C4-2B (cell line): Measurements from ENCODE around the gene NDRG3.

Experiments used
- H3K27ac ChIP-seq: fragments of 450-650 bp; 2 replicates; pipeline ENCODE4 v1.5.1; 2017
- ZFX ChIP-seq: fragments of 450-650 bp; IDR thresholded peaks from 2 replicates; pipeline ENCODE4 v1.6.1; 2017
- TF ChIP-seq, protein P1 (sequence below): fragments of 450-650 bp; conservative IDR thresholded peaks from 2 replicates; pipeline ENCODE4 v1.5.1; 2017; ENCODE audit warnings: mild to moderate bottlenecking

Gene NDRG3

DNA sequence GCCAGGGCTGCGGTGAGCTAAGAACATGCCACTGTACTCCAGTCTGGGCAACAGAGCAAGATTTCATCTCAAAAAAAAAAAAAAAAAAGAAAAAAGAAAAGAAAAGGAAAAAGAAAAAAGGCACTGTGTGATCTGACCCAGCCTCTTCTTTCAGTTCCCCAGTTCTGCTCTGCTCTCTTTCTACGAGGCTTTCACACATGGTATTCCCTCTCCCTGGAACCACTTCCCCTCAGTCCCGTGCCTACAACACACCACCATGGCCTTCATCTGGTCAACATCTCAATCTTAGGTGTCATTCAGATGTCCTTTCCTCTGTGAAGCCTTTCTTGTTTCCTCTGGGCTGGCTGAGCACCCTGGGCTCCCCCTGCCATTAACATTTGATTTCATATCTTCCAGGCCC, 29.9 kb upstream of the NDRG3 start:
- H3K27ac ChIP-seq = no peak overlapping the region
- TF ChIP-seq, protein P1, sequence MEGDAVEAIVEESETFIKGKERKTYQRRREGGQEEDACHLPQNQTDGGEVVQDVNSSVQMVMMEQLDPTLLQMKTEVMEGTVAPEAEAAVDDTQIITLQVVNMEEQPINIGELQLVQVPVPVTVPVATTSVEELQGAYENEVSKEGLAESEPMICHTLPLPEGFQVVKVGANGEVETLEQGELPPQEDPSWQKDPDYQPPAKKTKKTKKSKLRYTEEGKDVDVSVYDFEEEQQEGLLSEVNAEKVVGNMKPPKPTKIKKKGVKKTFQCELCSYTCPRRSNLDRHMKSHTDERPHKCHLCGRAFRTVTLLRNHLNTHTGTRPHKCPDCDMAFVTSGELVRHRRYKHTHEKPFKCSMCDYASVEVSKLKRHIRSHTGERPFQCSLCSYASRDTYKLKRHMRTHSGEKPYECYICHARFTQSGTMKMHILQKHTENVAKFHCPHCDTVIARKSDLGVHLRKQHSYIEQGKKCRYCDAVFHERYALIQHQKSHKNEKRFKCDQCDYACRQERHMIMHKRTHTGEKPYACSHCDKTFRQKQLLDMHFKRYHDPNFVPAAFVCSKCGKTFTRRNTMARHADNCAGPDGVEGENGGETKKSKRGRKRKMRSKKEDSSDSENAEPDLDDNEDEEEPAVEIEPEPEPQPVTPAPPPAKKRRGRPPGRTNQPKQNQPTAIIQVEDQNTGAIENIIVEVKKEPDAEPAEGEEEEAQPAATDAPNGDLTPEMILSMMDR = no peak
- TF ChIP-seq ZFX = no peak

DNA sequence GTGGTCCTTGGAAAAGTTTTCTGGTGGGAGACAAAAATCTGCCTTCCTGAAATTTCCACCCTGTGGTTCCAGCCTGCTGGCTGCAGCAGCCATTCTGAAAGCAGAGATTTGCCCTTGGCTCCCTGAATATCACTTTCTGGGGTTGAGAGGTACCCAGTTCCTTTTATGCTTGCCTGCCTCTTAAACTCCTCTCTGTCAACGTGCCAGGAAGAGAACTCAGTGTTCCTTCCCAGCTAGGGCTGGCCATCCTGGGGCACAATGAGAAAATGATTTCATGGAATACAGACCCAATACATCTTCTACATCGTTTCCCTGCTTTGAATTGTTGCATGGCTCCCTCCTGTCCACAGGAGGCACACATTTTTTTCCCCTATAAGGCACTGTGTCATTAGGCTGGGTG, 29.3 kb upstream of the NDRG3 start:
- peak overlapping the region; percentile 97; the same call in 1 of the 2 replicates for H3K27ac ChIP-seq
- TF ChIP-seq, protein P1 = no peak
- TF ChIP-seq ZFX = no peak

DNA sequence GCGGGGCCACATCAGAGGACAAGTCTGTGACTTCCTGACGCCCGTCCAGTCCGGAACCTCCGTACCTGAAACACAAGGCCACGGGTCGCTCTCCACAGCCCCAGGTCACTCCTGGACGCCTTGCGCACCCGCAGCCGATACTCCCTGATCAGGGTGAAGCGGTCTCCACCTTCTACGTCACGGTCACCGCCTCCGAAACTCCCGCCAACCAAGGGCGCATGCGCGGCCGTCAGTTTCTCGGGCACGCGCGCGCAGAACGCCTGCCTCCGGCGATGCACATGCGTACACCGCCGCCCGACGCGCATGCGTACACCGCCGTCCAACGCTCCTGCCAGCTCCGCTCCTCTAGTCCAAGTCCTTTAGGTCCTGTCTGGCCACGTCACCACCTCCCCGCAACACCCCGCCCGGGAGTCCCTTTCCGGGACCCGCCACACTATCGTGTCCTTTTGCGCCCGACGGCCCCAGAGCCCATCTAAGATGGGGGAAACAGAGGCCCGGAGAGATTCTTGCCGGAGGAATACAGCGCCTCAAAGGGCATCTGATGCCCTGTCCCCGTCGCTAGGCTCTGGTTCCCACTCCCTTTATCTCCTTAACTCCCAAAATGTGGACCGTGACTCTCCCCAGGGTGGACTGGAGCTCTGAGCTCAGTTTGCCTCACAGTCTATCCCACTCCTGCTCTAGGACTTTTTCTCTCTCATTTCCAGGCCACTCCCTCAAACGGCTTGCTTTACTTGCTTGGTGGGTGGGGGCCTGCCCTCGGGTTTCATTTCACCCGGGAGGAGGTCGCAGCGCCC, 27.9 kb upstream of the NDRG3 start, which contains the start of gene DSN1:
Gene DSN1 (minus strand): TSS at position 167 of the 794 bp plus-strand sequence. CDS start 2,305 bp downstream, outside the sequence.
- peak within 1 kb of the TSS; percentile 97 for H3K27ac ChIP-seq

DNA sequence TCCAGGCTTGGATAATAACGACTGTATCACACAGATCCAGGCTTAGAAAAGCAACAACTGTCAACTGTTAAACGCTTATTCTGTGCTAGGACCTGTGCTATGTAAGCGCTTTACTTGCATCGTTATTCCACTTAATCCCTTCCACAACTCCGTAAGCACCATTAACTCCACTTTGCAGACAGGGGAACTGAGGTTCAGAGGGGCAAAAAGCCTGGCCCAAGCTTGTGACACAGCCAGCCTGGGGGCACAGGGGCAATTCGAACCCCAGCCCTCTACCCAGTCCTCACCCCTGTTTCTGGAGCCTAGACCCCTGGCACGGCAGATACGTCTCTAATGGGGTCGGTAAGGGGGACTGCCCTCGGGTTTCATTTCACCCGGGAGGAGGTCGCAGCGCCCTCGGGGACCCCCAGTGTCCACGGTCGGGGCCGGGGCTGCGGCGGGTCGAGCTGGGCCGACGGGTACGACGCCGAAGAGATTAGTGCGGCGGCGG, 27.3 kb upstream of the NDRG3 start:
- peak overlapping the region; percentile 97 for H3K27ac ChIP-seq

More for the DNA sequence above, 27.9 kb upstream of the NDRG3 start, which contains the start of gene DSN1:
- no peak for TF ChIP-seq ZFX
- TF ChIP-seq, protein P1 = peak; percentile 78

DNA sequence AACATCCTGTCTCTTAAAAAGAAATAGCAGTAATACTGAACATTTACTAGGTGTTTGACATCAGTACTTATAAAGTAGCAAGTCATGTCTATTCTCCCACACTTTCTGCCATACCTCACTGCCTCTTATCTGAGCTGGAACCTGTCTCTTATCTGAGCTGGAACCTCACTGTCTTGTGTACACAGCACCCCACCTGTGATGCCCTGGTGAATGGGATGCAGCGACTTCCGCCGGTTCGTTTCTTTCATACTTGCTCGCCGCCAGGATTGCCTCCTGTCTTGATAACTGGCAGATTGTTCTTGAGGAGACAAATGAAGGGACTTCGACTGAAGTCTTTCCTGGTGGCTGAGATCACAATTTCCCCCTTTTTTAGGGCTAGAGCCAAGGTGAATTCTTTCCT, 24.8 kb upstream of the NDRG3 start:
- TF ChIP-seq, protein P1 = no peak
- no peak for TF ChIP-seq ZFX
- H3K27ac ChIP-seq = no peak overlapping the region

More for the DNA sequence above, 27.3 kb upstream of the NDRG3 start:
- TF ChIP-seq, protein P1 = no peak
- TF ChIP-seq ZFX = peak; percentile 41; the same call in 1 of the 2 replicates

DNA sequence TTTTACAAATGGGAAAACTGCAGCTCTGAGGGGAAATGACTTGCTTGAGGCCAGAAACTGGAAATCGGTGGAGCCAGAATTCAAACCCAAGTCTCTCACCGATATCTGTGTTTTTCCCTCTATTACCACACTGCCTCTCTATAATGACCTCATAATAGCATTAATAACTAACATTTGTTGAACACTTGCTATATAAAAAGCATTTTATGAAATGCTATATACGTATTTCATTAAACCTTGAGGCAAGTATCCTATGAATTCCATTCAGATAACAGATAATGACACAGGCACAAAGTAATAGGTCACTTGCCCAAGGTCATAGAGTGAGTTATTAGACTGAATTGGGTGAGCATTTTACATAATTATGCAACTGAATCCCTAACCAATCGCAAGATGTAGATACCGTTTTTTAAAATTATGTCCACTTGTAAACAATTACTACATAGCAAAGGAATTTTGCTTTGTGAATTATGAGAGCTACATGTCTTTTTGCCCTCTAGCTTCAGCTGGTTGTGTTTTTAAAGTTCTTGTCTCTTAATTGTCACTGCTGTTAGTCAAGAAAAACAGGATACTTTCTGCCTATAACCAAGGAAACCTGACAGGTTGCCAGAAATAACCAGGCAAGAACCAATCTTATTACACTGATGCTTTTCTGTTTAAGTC, 23.0 kb upstream of the NDRG3 start:
- TF ChIP-seq, protein P1 = no peak
- TF ChIP-seq ZFX = no peak
- no peak overlapping the region for H3K27ac ChIP-seq

DNA sequence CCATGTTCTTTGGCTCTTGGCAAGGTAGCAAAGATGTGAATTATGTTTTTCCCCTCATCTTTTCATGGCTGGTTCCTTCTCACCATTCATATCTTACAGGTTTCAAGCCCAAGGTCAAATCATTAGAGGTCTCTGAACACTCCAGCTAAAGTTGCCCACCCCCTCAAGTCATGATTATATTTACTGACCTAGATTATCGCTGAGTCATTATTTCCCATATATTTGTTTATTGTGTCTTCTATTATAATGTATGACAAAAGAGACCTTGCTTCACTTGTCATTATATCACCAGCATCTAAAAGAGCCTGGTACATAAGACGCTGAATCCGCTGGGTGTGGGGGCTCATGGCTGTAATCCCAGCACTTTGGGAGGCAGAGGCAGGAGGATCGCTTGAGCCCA, 15.2 kb upstream of the NDRG3 start:
- TF ChIP-seq, protein P1 = no peak
- no peak for TF ChIP-seq ZFX
- no peak overlapping the region for H3K27ac ChIP-seq
